ENCODE data around the gene CLCN1. TPM values are rescaled to one million over a fixed set of nuclear protein-coding genes. Genes with fewer than 3 reads are reported as not detected.

The CLCN1 gene
- total and polyA plus RNA-seq, 10 of the 15 experiments (the other 5 are each of a cell fraction or from before 2014, with no cell fraction given) = 0.30 TPM; not detected in 9

DNA sequence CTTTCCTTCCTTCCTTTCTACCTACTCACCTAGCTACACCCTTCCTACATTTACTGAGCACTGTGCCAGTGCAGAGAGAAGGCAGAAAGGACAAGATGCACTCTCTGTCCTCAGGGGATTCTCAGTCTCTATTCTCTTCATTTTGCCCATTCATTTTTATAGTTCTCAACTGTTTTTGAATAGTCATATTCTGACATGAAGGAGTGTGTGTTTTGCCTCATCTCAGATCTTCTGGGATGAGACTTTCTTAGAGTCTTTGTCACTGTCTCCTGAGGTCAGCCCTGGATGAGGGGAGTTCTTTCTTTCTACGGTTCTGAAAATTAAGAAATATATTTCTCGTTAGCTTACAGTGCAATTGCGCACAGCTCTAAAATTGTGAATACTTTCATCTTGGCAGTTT lies 21.3 kb downstream of the CLCN1 start:
- SMC1A ChIA-PET (ENCODE audit: uncharacterized antibody, unreplicated experiment) = interaction anchor here (1.5 to 1.6 kb wide), 2 partner anchors 79 to 87 kb away, joined by 4 read pairs; no protein-coding TSS in a partner anchor
- POLR2A ChIA-PET = no interaction called here
- TF ChIP-seq KDM1A (IDR thresholded peaks at IDR 0.05; ENCODE audit: borderline replicate concordance) (no peak), MTA2 (IDR thresholded peaks at IDR 0.05; ENCODE audit: low read depth) (no peak), RFX5 (IDR thresholded peaks at IDR 0.05; ENCODE audit: low read depth, low read length) (no peak), ESRRA (IDR thresholded peaks at IDR 0.05; ENCODE audit: low read length) (no peak), BCL11A (IDR thresholded peaks at IDR 0.05; ENCODE audit: low read depth, low read length) (no peak), SUPT20H (IDR thresholded peaks at IDR 0.05; ENCODE audit: borderline replicate concordance, control insufficient read depth, low read depth, low read length) (no peak), SIN3A (IDR thresholded peaks at IDR 0.05; ENCODE audit: low read depth, low read length) (no peak)
- TF ChIP-seq, protein P1, sequence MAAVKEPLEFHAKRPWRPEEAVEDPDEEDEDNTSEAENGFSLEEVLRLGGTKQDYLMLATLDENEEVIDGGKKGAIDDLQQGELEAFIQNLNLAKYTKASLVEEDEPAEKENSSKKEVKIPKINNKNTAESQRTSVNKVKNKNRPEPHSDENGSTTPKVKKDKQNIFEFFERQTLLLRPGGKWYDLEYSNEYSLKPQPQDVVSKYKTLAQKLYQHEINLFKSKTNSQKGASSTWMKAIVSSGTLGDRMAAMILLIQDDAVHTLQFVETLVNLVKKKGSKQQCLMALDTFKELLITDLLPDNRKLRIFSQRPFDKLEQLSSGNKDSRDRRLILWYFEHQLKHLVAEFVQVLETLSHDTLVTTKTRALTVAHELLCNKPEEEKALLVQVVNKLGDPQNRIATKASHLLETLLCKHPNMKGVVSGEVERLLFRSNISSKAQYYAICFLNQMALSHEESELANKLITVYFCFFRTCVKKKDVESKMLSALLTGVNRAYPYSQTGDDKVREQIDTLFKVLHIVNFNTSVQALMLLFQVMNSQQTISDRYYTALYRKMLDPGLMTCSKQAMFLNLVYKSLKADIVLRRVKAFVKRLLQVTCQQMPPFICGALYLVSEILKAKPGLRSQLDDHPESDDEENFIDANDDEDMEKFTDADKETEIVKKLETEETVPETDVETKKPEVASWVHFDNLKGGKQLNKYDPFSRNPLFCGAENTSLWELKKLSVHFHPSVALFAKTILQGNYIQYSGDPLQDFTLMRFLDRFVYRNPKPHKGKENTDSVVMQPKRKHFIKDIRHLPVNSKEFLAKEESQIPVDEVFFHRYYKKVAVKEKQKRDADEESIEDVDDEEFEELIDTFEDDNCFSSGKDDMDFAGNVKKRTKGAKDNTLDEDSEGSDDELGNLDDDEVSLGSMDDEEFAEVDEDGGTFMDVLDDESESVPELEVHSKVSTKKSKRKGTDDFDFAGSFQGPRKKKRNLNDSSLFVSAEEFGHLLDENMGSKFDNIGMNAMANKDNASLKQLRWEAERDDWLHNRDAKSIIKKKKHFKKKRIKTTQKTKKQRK (IDR thresholded peaks at IDR 0.05; ENCODE audit: low read depth, low read length) = no peak
- TF ChIP-seq, protein P2, sequence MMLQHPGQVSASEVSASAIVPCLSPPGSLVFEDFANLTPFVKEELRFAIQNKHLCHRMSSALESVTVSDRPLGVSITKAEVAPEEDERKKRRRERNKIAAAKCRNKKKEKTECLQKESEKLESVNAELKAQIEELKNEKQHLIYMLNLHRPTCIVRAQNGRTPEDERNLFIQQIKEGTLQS (IDR thresholded peaks at IDR 0.05; ENCODE audit: borderline replicate concordance, extremely low read depth, low read depth, low read length) = no peak
- TF ChIP-seq, protein P3, sequence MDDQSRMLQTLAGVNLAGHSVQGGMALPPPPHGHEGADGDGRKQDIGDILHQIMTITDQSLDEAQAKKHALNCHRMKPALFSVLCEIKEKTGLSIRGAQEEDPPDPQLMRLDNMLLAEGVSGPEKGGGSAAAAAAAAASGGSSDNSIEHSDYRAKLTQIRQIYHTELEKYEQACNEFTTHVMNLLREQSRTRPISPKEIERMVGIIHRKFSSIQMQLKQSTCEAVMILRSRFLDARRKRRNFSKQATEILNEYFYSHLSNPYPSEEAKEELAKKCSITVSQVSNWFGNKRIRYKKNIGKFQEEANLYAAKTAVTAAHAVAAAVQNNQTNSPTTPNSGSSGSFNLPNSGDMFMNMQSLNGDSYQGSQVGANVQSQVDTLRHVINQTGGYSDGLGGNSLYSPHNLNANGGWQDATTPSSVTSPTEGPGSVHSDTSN (IDR thresholded peaks at IDR 0.05; ENCODE audit: insufficient replicate concordance, low read depth, low read length) = no peak
- TF ChIP-seq, protein P4, sequence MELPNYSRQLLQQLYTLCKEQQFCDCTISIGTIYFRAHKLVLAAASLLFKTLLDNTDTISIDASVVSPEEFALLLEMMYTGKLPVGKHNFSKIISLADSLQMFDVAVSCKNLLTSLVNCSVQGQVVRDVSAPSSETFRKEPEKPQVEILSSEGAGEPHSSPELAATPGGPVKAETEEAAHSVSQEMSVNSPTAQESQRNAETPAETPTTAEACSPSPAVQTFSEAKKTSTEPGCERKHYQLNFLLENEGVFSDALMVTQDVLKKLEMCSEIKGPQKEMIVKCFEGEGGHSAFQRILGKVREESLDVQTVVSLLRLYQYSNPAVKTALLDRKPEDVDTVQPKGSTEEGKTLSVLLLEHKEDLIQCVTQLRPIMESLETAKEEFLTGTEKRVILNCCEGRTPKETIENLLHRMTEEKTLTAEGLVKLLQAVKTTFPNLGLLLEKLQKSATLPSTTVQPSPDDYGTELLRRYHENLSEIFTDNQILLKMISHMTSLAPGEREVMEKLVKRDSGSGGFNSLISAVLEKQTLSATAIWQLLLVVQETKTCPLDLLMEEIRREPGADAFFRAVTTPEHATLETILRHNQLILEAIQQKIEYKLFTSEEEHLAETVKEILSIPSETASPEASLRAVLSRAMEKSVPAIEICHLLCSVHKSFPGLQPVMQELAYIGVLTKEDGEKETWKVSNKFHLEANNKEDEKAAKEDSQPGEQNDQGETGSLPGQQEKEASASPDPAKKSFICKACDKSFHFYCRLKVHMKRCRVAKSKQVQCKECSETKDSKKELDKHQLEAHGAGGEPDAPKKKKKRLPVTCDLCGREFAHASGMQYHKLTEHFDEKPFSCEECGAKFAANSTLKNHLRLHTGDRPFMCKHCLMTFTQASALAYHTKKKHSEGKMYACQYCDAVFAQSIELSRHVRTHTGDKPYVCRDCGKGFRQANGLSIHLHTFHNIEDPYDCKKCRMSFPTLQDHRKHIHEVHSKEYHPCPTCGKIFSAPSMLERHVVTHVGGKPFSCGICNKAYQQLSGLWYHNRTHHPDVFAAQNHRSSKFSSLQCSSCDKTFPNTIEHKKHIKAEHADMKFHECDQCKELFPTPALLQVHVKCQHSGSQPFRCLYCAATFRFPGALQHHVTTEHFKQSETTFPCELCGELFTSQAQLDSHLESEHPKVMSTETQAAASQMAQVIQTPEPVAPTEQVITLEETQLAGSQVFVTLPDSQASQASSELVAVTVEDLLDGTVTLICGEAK (IDR thresholded peaks at IDR 0.05; ENCODE audit: borderline replicate concordance) = no peak
- TF ChIP-seq, protein P5, sequence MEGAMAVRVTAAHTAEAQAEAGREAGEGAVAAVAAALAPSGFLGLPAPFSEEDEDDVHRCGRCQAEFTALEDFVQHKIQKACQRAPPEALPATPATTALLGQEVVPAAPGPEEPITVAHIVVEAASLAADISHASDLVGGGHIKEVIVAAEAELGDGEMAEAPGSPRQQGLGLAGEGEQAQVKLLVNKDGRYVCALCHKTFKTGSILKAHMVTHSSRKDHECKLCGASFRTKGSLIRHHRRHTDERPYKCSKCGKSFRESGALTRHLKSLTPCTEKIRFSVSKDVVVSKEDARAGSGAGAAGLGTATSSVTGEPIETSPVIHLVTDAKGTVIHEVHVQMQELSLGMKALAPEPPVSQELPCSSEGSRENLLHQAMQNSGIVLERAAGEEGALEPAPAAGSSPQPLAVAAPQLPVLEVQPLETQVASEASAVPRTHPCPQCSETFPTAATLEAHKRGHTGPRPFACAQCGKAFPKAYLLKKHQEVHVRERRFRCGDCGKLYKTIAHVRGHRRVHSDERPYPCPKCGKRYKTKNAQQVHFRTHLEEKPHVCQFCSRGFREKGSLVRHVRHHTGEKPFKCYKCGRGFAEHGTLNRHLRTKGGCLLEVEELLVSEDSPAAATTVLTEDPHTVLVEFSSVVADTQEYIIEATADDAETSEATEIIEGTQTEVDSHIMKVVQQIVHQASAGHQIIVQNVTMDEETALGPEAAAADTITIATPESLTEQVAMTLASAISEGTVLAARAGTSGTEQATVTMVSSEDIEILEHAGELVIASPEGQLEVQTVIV (IDR thresholded peaks at IDR 0.05; ENCODE audit: borderline replicate concordance, partially characterized antibody) = no peak

More for the DNA sequence above, 21.3 kb downstream of the CLCN1 start:
- ChIA-PET CTCF (interaction anchor here (0.6 to 2.2 kb wide), 3 partner anchors 38 to 97 kb away, joined by 3 to 7 read pairs (median 4); no protein-coding TSS in a partner anchor), RAD21 (ENCODE audit: unreplicated experiment) (interaction anchor here (0.7 to 1.7 kb wide), 2 partner anchors 97 to 765 kb away, joined by 5 read pairs; no protein-coding TSS in a partner anchor)
- H3K27ac ChIP-seq (ENCODE audit: control insufficient read depth, insufficient read depth) = no peak overlapping the region
- H3K79me2 ChIP-seq (ENCODE audit: control insufficient read depth, insufficient read depth, low read length) = no peaks in the 10 kb centered on the region
- no peak overlapping the region for H2AFZ ChIP-seq (ENCODE audit: control insufficient read depth, low read depth, low read length)
- 56% methylated on average over 3 of the region's 3 CpGs for WGBS (ENCODE audit: insufficient coverage, insufficient replicate concordance, low lambda C conversion rate, missing lambda C conversion rate)
- no peak overlapping the region for H3K9ac ChIP-seq (ENCODE audit: control insufficient read depth, insufficient read depth, low read length)
- ATAC-seq = no peak
- no peaks in the 10 kb centered on the region for H4K20me1 ChIP-seq (ENCODE audit: control insufficient read depth, insufficient read depth)
- in situ Hi-C loops (cut with MboI) (no loop called here), intact Hi-C loops (cut with micrococcal nuclease; ENCODE audit: unreplicated experiment) (no loop called here)
- no TSS peak for BruUV-seq (replicated peaks)
- H3K4me3 ChIP-seq = no peak overlapping the region
- FAIRE-seq = no peak
- DNase-seq (ENCODE audit: low read depth, low spot score) = no peak
- H3K4me2 ChIP-seq (ENCODE audit: control insufficient read depth, insufficient read depth) = no peak overlapping the region
- no peaks in the 10 kb centered on the region for H3K4me1 ChIP-seq (ENCODE audit: control insufficient read depth, insufficient read depth, low read length)
- H3K27me3 ChIP-seq (replicated peaks in 1 of 2; ENCODE audit: control insufficient read depth in 2 of 2, insufficient read depth in 2 of 2, low read length in 1 of 2) = no peaks in the 10 kb centered on the region; a peak in 1 of 4 replicates
- H3K9me3 ChIP-seq (replicated peaks; ENCODE audit: control insufficient read depth, insufficient read depth, low read length) = no peaks in the 10 kb centered on the region
- H3K36me3 ChIP-seq (ENCODE audit: control insufficient read depth in 2 of 2, insufficient read depth in 2 of 2, low read length in 1 of 2) = no peaks in the 10 kb centered on the region
